SW480 (cell line): Measurements from ENCODE around the gene CD48.

Experiments used
- DNase-seq: peaks from one replicate; pipeline ENCODE4 v3.0.0-alpha.2; 2016; ENCODE audit warnings: low spot score

The CD48 gene

DNA sequence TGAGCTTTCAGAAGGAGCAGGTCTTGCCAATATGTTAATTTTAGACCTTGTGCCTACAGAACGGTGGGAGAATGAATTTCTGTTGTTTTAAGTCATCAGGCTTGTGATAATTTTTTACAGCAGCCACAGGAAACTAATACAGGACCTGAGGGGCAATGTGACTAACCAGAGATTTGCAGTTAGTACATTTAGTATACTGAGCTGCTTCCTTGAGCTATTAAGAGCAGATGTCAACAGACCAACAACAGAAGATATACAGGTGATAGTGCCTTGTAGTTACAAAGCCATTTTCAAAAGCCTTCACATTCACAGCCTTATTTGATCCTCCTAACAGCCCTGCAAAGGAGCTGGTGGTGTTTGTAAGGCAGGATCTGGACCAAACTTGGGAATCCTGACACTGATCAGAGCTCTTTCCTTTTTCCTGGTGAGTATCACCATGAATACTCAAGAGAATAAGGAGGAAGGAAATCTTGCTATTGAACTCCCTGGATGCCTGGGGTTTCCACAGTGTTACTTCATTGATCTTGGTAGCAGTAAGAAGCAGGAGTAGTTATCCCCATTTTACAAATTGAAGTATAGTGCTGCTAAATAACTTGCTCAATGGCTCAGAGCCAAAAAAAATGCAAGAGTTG lies 60.1 kb downstream of the CD48 start:
- DNase-seq, result no peak

DNA sequence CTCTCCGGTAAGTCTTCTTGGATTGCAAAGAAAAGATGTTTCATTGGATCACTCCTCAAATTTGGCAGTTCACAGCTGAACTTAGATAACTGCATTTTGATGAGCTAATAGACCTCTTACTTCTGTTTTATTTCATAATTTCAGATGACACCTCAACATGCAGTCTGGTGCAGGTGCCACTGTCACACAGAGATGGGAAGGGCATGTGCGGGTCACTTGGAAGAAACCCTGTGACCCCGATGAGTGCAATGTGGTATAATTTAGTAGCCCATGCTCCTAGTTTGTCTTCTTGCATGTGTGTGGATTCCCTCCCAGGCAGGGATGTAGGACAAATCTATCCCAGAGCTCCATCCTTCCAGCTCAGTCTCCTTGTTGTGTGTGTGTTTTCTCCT lies 64.3 kb downstream of the CD48 start:
- no peak for DNase-seq

DNA sequence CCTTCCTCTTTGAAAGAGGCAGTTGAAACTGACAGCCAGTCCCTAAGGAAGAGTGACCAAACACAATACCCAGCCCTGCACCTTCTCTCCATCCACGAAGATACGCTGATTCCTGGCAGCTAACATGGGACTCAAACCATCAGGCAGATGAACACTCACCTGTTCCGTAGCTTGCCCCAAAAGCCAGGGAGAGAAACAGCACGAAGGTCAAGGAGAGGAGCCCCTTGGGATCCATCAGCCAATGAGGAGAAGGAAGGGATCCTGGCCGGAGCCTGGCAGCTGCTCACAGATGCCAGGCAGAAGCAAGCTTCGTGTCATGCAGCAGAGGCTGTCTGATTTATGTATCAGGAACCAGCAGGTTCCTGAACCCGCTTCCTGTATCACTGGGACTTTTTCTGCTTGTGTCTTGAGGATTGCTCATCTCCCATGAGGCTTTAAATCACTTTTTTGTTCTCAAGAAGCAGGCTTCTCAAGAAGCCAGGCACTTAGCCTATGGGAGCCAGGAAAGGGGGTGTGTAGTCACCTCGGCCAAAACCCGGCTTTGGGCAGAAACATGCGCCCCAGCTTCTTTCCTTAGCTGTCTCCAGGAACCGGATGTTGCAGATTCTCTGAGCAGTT lies 64.8 kb downstream of the CD48 start, which contains the start of gene SLAMF1:
TSS of gene SLAMF1 (minus strand) at position 334 of the 618 bp plus-strand sequence. CDS start at position 235, 99 bp downstream.
- DNase-seq, result no peak

- no peak for DNase-seq
These were observed 65.4 kb downstream of the CD48 start for GRCh38 chr1:160646180-160646579.

- DNase-seq, result no peak
These were observed 66.1 kb downstream of the CD48 start for GRCh38 chr1:160645386-160646130.

- no peak for DNase-seq
These were observed 67.2 kb downstream of the CD48 start for GRCh38 chr1:160644399-160644798.

DNA sequence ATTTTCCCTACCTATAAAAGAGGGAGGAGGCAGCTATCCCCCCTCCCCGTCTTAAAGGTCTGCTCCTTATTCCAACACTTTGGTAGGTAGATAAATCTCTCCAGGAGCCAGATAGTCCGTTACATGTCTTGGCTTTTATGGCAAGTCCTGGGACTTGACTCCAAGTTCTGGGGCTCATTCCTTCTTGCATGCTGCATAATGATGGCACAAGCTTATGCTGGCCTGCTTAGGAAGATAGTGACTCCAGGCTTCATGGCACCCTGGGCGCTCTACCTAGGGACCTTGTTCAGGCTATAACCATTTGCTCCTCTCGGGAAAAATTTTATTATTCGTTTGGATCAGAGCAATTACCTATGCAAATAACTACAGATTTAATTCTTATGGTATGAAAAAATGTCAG lies 68.5 kb downstream of the CD48 start:
- DNase-seq, result no peak

GRCh38 chr1:160642281-160642644 lies 69.4 kb downstream of the CD48 start:
- DNase-seq, result no peak

DNA sequence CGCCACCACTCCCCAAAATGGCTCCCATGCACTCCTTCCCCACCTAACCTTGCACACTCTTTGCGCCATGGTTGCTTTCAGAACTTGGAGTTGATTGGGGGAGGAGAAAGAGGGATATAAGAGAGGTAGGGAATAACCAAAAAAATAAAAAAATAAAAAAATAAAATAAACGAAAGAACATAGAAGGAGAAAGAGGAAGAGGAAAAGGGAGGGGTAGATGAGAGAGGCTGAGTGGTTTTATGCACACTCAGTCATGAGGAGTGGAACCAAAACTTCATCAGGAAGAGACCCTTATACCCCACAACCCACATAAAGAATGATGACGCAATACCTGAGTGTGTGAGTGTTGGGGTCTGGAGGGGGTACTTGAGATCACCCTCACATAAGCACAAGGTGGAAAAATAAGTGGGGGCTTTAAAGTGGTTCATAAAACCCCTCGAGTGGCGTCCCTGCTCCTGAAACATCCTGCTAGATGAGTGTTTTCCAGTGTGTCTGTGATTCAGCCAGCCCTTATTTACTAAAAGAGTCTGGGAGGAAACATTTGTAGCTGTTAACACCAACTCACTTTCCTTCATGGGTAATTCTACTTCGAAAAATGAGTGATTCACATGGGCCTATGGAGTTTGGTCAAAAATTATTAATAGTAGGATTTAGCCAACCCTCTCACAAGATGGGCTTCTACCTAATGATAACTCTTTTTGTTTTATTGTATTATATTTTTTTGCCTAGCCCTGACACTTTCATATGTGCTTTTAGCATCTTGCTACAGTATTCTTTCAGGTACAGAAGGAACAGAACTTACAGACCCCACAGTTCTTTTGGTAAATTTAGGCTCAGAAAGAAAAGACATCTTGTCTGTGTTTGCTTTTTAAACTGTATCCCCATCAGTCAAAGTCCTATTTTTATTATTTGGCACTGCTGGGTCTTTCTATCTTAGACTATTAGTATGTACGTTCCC lies 70.0 kb downstream of the CD48 start:
- DNase-seq, result no peak

- no peak for DNase-seq
These were observed 71.1 kb downstream of the CD48 start for GRCh38 chr1:160640359-160641123.

DNA sequence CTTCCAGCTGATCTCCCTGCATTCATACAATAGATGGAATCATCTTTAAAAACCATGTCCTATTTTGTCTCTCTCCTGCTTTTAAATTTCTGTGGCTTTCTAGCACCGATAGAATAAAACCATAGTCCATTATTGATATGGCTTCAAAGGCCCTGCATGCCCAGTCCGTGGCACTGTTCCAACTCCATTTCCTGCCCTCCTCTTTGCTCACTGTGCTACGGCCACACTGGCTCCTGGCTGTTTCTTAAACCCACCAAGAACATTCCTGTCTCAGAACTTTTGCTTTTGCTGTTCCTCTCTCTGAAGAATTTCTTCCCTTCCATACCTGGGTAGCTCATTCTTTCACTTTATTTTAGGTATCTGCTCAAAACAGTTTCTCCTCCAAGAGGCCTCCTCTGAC lies 72.0 kb downstream of the CD48 start:
- DNase-seq, result peak; percentile 25

- no peak for DNase-seq
These were observed 72.7 kb downstream of the CD48 start for GRCh38 chr1:160638926-160639325.

DNA sequence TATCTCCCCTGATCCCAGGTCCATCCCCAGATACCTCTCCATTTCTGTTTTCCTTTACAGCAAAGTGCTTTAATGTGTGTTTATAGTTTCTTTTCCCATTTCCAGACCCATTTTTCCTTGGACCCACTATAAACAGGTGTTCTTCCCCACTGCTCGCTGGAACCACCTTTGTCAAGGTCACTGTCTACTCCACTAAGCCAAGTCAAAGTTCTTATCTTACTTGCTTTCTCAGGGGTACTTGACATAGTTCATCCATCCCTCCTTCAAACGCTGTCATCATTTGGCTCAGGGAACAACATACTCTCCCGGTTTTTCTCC lies 73.1 kb downstream of the CD48 start:
- no peak for DNase-seq

DNA sequence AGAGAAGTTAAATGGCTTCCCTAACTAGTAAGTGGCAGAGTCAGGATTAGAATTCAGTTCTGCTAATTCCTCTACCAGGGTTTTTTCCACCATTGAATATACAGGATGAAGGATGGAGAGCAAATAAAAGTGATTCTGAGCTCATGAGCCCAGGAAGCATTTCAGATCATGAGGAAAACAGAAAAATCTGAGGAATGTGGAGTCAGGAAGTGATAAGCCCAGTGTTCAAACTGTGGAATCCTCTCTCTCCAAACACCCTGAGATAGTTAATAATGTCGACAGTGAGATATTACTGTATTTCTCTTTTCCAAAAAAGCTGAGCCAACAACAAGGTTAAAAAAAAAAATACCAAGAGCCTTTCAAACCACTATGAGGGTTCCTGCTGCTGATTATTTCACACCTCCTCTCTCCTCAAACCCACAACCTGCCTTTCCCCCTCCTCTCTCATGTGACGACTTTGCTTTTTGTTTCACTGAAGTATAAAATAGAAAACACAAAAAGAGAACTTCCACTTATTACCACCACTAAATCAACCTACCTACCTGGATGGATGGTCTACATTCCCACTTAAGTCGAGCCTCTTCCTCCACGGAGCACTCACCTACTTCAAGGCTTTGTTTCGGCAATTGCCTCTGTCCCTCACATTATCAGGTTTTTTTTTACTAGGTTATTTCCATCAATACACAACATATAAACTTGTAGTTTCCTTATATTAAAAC lies 73.6 kb downstream of the CD48 start:
- DNase-seq, result no peak

- no peak for DNase-seq
These were observed 74.6 kb downstream of the CD48 start for GRCh38 chr1:160637065-160637464.

DNA sequence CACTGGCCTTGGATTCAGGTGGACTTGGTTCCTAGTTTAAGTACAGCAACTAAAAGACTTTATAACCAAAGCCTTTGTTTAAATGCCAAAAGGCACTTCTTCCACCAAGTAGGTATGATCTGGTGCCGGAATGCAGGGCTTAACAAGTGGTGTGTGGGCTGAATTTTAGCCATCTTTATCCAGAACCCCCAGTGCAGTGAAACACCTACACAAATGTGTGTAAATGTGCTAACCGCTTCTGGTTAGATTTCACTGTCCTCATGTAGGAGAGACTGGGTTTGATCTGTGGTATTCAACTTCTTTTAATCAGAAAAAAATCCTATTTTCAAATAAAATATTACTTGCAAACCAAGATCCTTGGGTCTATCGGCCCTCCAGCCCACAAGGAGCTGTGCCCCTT lies 75.1 kb downstream of the CD48 start:
- DNase-seq, result no peak

DNA sequence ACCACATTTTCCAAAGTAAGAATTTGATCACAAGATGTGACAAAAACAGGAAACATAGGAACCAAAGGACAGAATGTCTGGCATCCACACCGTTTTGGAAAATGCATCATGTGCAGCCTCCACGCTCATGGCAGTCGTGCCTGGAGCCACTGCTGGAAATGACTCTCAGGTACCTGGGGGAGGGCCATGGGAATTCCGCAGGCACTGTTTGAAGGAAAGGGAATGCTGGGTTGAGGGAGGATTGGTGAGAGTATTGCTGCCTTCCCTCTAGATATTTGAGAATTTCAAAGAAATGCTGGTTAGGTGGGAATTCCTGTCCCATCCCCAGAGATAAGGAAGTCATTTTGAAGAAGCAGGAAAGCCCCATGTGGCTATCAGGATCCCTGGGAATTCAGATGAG lies 75.5 kb downstream of the CD48 start:
- no peak for DNase-seq

- DNase-seq, result no peak
These were observed 76.8 kb downstream of the CD48 start for GRCh38 chr1:160634543-160635491.

GRCh38 chr1:160633330-160633903 lies 78.2 kb downstream of the CD48 start:
- DNase-seq, result no peak
